HG03175 (cell line): ENCODE data around the gene SPSB1.

Experiments used
- ATAC-seq: cut with Tn5 transposase; IDR thresholded peaks from one replicate; pipeline ENCODE4 v1.9.1; 2021; ENCODE audit warnings: mild to moderate bottlenecking, moderate library complexity; ENCODE audit not compliant: unreplicated experiment

The SPSB1 gene

DNA sequence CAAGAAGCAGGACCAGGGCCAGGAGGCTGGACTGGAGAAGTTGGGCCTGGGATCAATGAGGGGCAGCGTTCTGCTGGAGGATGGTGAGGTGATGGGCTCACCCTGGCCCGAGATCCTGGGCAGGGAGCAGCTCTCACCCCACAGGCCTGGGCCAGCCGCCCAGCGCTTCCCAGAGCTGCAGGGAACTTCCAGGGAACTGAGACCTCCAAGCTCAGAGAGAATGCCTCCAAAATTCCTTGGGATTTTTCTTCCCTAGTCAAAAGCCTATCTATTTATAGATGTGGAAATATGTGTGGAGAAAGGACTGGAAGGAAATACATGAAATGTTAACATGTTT, 121.2 kb downstream of the SPSB1 start:
- peak; percentile 12 for ATAC-seq

DNA sequence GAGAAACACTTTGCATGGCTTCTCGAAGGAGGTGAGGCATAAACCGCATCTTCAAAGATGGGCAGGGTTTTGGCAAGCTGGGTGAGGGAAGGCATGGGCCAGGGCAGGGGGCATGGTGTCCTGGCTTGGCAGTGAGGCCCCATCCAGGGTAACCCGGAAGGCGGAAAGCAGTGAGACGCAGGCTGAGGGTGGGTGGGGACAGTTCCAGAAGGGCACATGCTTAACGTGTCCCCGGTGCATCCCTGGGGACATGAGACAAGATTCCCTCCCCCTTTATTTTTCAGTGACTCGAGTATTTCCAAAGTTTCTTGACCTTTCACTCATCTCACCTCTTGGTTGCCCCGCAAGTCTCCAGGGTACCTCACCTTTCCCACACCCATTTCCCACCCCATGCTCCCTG, 123.8 kb downstream of the SPSB1 start:
- ATAC-seq, result no peak

DNA sequence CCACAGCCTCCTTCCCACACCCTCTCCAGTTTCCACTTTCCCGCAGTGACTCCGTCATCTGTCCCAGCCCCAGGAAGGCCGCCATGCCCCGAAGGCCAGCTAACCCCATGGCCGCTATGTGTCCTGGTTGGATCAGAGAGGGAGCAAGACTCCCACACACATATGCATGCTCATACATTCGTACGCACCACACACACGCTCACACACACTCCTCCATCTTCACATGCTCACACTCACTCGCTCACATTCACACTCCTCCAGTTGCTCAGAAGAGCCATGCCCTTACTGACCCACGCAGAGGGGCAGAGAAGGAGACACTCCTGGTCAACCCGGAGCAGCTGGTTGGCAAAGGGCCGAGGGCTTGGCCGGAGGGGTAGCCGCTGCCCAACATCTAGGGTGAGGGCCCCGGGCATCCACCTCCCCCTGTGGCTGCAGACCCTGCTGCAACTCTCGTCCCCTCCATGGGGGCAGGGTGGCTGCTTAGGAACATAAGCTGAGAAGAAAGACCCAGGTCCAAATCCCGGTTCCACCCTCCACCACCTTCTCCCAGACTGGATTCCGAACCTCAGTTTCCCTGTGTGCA, 124.3 kb downstream of the SPSB1 start:
- no peak for ATAC-seq

- ATAC-seq, result no peak
Observed at GRCh38 chr1:9417695-9418094, 125.0 kb downstream of the SPSB1 start.

GRCh38 chr1:9418851-9419250, 126.2 kb downstream of the SPSB1 start:
- no peak for ATAC-seq
